Duodenal mucosa (tissue), 2 donors: ENCODE measurements around the gene RPA3.

ENCODE experiments used
- H3K27ac ChIP-seq: one replicate; pipeline ENCODE4 v1.7.0; 2013; ENCODE audit warnings: low read depth, low read length
- H3K27me3 ChIP-seq, 2 donors: one replicate each; pipeline ENCODE4 v1.7.0; 2013; ENCODE audit warnings: low read length in 2 of 2, control low read depth in 1 of 2; ENCODE audit not compliant: insufficient read depth in 2 of 2, control insufficient read depth in 1 of 2
- H3K36me3 ChIP-seq, 2 donors: one replicate each; pipeline ENCODE4 v1.7.0; 2013; ENCODE audit warnings: low read length in 2 of 2, control low read depth in 1 of 2; ENCODE audit not compliant: insufficient read depth in 2 of 2, control insufficient read depth in 1 of 2
- H3K4me1 ChIP-seq, 2 donors: one replicate each; pipeline ENCODE4 v1.7.0; 2013; ENCODE audit warnings: low read length in 2 of 2, control low read depth in 1 of 2; ENCODE audit not compliant: insufficient read depth in 2 of 2, control insufficient read depth in 1 of 2
- H3K4me3 ChIP-seq, 2 donors: one replicate each; pipeline ENCODE4 v1.7.0; 2013; ENCODE audit warnings: low read length in 2 of 2, low read depth in 1 of 2
- H3K9ac ChIP-seq, 2 donors: one replicate each; pipeline ENCODE4 v1.7.0; 2013; ENCODE audit warnings: low read length in 2 of 2, low read depth in 1 of 2
- H3K9me3 ChIP-seq, 2 donors: one replicate each; pipeline ENCODE4 v1.7.0; 2013; ENCODE audit warnings: low read length in 2 of 2, control low read depth in 1 of 2; ENCODE audit not compliant: control insufficient read depth in 1 of 2

Gene RPA3

GRCh38 chr7:7736671-7737070 lies 18.3 kb upstream of the RPA3 start:
- Histone ChIP-seq H3K27me3 (no peaks in the 10 kb centered on the region), H3K36me3 (no peaks in the 10 kb centered on the region), H3K9me3 (no peaks in the 10 kb centered on the region), H3K9ac (no peak overlapping the region), H3K4me3 (no peak overlapping the region), H3K4me1 (peaks cover 4 to 14% of the 10 kb centered on the region in 2 donors), H3K27ac (no peak overlapping the region)

- H3K36me3 ChIP-seq: no peaks in the 10 kb centered on the region
- no peak overlapping the region for H3K9ac ChIP-seq
- peaks cover 0 to 8% of the 10 kb centered on the region in 2 donors for H3K4me1 ChIP-seq
- H3K4me3 ChIP-seq: no peak overlapping the region
- no peak overlapping the region for H3K27ac ChIP-seq
- no peaks in the 10 kb centered on the region for H3K9me3 ChIP-seq
- no peaks in the 10 kb centered on the region for H3K27me3 ChIP-seq
These were observed 14.3 kb upstream of the RPA3 start for GRCh38 chr7:7732621-7733281.

- Histone ChIP-seq H3K36me3 (no peaks in the 10 kb centered on the region), H3K9ac (no peak overlapping the region), H3K9me3 (no peaks in the 10 kb centered on the region), H3K4me1 (peaks cover 0 to 8% of the 10 kb centered on the region in 2 donors), H3K4me3 (no peak overlapping the region), H3K27ac (no peak overlapping the region), H3K27me3 (no peaks in the 10 kb centered on the region)
These were observed 13.3 kb upstream of the RPA3 start for GRCh38 chr7:7731732-7732131.

- no peak overlapping the region for H3K4me3 ChIP-seq
- no peaks in the 10 kb centered on the region for H3K9me3 ChIP-seq
- H3K36me3 ChIP-seq: no peaks in the 10 kb centered on the region
- no peak overlapping the region for H3K9ac ChIP-seq
- H3K27ac ChIP-seq: no peak overlapping the region
- peaks cover 0 to 6% of the 10 kb centered on the region in 2 donors for H3K4me1 ChIP-seq
- no peaks in the 10 kb centered on the region for H3K27me3 ChIP-seq
These were observed 2.6 kb upstream of the RPA3 start for GRCh38 chr7:7720750-7721621.

- no peaks in the 10 kb centered on the region for H3K9me3 ChIP-seq
- no peaks in the 10 kb centered on the region for H3K27me3 ChIP-seq
- H3K36me3 ChIP-seq: no peaks in the 10 kb centered on the region
- no peak overlapping the region for H3K4me3 ChIP-seq
- no peak overlapping the region for H3K27ac ChIP-seq
- no peak overlapping the region for H3K9ac ChIP-seq
- peaks cover 0 to 6% of the 10 kb centered on the region in 2 donors for H3K4me1 ChIP-seq
These were observed 1.8 kb upstream of the RPA3 start for GRCh38 chr7:7720193-7720592.

GRCh38 chr7:7719236-7719635 lies 829 bp upstream of the RPA3 start:
- Histone ChIP-seq H3K4me3 (no peak overlapping the region), H3K4me1 (peaks cover 0 to 6% of the 10 kb centered on the region in 2 donors), H3K9me3 (no peaks in the 10 kb centered on the region), H3K27ac (no peak overlapping the region), H3K9ac (no peak overlapping the region), H3K27me3 (no peaks in the 10 kb centered on the region), H3K36me3 (no peaks in the 10 kb centered on the region)

GRCh38 chr7:7713730-7714129 lies 4.7 kb downstream of the RPA3 start:
- no peak overlapping the region for H3K4me3 ChIP-seq
- no peaks in the 10 kb centered on the region for H3K27me3 ChIP-seq
- no peaks in the 10 kb centered on the region for H3K4me1 ChIP-seq
- no peaks in the 10 kb centered on the region for H3K9me3 ChIP-seq
- no peak overlapping the region for H3K9ac ChIP-seq
- no peak overlapping the region for H3K27ac ChIP-seq
- no peaks in the 10 kb centered on the region for H3K36me3 ChIP-seq

- Histone ChIP-seq H3K36me3 (no peaks in the 10 kb centered on the region), H3K4me1 (no peaks in the 10 kb centered on the region), H3K9ac (no peak overlapping the region), H3K9me3 (no peaks in the 10 kb centered on the region), H3K27me3 (no peaks in the 10 kb centered on the region), H3K27ac (no peak overlapping the region), H3K4me3 (no peak overlapping the region)
These were observed 7.9 kb downstream of the RPA3 start for GRCh38 chr7:7710469-7710868.

GRCh38 chr7:7709291-7709690 lies 9.1 kb downstream of the RPA3 start:
- Histone ChIP-seq H3K27ac (no peak overlapping the region), H3K4me1 (peaks cover 0 to 3% of the 10 kb centered on the region in 2 donors), H3K27me3 (no peaks in the 10 kb centered on the region), H3K4me3 (no peak overlapping the region), H3K36me3 (no peaks in the 10 kb centered on the region), H3K9ac (no peak overlapping the region), H3K9me3 (no peaks in the 10 kb centered on the region)

GRCh38 chr7:7707806-7708205 lies 10.6 kb downstream of the RPA3 start:
- H3K4me1 ChIP-seq: peaks cover 0 to 6% of the 10 kb centered on the region in 2 donors
- H3K27me3 ChIP-seq: no peaks in the 10 kb centered on the region
- no peak overlapping the region for H3K9ac ChIP-seq
- H3K36me3 ChIP-seq: no peaks in the 10 kb centered on the region
- no peaks in the 10 kb centered on the region for H3K9me3 ChIP-seq
- H3K27ac ChIP-seq: no peak overlapping the region
- H3K4me3 ChIP-seq: no peak overlapping the region
